Hematopoietic multipotent progenitor cell (in vitro differentiated cells): ENCODE measurements around the gene SHC4. TPM values are rescaled to one million over a fixed set of nuclear protein-coding genes. Genes with fewer than 3 reads are reported as not detected.
"Not testable (repeated sequence)": the region's sequence is repeated elsewhere in the genome, so short reads cannot be mapped to it uniquely, and the experiment has no call there.

ENCODE experiments used
- DNase-seq, 3 donors: peaks; one replicate each; pipeline ENCODE4 v3.0.0-alpha.2; 2011 to 2015; ENCODE audit warnings: low read depth in 2 of 3, low spot score in 2 of 3
- total RNA-seq: library from RNA; depleted of rRNA; stranded (reverse); fragments of >200 nt; gene quantifications from one replicate; pipeline ENCODE4 v1.2.3, GENCODE V29; 2012

The SHC4 gene
- total RNA-seq, 1 donor: 0.81 TPM

DNA sequence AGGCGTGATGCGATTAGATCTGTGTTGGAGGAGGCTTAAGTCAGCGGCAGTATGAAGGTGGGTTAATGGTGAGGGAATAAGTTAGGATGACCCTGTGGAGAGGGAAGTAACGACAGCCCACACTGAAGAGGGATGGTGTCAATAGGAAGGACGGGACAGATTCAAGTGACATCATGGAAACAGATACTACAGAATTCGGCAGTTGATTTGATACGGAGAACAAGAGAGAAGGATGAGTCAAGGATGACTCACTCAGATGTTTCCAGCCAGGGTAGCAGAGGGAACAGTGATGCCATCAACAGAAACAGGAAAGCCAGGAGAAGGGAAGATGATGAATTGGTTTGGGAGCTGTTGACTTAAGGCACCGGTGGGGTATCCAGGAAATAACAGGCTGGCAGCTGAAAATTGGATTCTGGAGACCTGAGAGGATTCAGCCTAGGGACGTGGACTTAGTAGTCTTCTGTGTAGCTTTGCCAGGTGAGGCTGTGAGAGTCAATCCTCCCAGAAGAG, 38.0 kb downstream of the SHC4 start:
- no peak for DNase-seq

DNA sequence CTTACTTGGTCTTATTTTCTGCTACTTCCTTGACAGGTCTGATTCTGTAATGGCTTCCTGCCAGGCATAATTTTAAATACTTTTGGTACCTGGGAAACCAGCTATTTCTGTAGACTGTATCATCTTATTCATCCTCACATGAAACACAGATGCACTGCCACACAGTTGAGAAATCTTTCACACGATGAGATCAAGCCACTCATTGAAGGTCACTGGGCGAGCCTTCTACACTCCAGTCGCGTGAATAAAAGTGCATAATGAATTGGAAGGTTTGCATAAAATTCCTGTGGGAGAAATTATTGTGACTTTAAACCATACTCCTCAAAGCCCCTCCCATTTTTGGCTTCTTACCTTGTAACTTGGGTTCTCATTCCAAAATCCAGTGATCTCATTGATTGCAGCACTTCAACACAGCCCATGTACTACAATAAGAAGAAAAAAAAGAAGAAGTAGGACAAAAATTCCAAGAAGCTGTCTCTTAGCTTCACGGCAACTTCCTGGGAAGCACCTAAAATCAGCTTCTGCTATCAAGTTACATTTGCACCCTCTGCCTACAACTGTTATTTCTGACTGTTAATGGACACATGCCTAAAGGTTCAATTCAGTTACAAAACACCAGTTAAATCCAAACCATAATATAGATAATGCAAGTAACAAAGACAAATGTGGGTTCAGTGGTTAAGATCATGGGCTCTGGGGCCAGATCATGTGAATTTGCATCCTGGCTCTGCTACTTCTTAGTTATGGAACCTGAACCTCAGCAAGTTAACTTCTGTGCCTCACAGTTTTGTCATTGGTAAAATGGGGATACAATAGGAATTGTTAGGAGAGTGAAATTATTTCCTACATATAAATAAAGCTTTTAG, 39.0 kb downstream of the SHC4 start:
- no peak for DNase-seq

- DNase-seq: no peak
These were observed 41.7 kb downstream of the SHC4 start for GRCh38 chr15:48922046-48922445.

GRCh38 chr15:48916721-48917120, 47.0 kb downstream of the SHC4 start:
- DNase-seq: no peak

DNA sequence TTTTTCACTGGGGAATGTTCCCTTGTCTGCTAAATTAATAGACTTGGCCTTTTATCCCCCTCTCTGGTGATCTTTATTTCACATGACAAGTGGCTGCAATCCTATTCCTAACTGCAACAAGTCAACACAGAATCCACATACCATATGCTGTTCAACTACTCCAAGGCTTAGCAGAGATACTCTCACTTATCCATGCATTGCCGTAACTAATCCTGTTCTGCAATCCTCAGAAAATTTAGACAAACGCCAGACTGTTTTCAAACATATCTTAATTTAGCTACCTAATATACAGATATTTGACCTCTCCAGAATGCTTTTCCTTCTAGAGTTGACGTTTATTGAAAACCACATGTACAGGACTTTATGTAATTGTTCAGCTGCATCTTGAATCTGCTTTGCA, 47.9 kb downstream of the SHC4 start:
- DNase-seq: no peak

- DNase-seq: no peak
These were observed 49.0 kb downstream of the SHC4 start for GRCh38 chr15:48914717-48915116.

- DNase-seq: no peak
These were observed 50.6 kb downstream of the SHC4 start for GRCh38 chr15:48913141-48913540.

- not testable (repeated sequence) for DNase-seq
These were observed 53.2 kb downstream of the SHC4 start for GRCh38 chr15:48910554-48910953.

DNA sequence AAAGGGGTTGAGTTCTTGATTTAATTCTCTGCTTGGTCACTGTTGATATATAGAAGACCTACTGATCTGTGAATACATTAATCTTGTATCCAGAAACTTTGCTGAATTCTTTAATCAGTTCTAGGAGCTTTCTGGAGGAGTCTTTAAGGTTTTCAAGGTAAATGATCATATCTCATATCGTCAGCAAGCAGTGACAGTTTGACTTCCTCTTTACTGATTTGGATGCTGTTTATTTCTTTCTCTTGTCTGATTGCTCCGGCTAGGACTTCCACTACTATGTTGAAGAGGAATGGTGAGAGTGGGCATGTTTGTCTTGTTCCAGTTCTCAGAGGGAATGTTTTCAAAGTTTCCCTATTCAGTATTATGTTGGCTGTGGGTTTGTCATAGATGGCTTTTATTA, 54.4 kb downstream of the SHC4 start:
- DNase-seq: not testable (repeated sequence)

GRCh38 chr15:48905847-48906246, 57.9 kb downstream of the SHC4 start:
- DNase-seq: no peak

DNA sequence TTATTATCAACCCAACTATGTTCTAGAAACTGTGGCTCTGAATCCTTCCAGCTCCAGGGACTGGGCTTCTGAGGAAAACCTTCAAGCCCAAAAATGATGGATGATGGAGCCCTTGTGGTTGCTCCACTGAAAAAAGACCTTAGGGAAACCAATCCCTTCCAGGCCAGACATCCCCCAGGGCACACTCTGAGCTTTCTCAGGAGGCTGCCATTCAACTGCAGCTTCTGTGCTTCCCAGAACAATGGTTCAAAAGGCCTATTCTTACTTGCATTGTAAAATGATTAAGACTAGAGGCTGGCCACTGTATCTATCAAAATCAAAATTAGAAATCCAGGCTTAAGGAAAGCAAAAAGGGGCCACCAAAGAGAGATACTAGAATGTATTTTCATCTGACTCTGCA, 58.5 kb downstream of the SHC4 start:
- no peak for DNase-seq

- DNase-seq: no peak
These were observed 59.0 kb downstream of the SHC4 start for GRCh38 chr15:48904758-48905157.

GRCh38 chr15:48899793-48900192, 63.9 kb downstream of the SHC4 start:
- no peak for DNase-seq

- no peak for DNase-seq
These were observed 65.3 kb downstream of the SHC4 start for GRCh38 chr15:48898446-48898845.

DNA sequence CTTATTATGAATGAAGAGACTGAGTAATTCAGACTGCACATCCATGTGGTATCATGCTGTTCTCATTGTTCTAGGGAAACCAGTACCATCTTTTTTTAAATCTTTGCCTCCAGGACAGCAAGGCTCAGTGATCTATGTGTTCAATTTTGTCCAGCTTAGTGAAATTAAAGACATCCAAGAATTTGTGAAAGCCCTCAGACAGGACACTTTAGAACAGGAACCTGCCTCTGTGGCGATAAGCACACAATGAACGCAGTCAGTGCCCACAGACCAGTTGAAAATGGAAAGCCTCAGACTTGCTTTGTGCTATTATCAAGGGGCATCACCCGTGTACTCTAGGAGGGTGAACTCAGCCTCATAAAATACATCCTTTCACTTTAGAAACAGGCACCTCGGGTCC, 65.7 kb downstream of the SHC4 start:
- DNase-seq: peak in 2 of 3 donors; percentile 27 to 70

DNA sequence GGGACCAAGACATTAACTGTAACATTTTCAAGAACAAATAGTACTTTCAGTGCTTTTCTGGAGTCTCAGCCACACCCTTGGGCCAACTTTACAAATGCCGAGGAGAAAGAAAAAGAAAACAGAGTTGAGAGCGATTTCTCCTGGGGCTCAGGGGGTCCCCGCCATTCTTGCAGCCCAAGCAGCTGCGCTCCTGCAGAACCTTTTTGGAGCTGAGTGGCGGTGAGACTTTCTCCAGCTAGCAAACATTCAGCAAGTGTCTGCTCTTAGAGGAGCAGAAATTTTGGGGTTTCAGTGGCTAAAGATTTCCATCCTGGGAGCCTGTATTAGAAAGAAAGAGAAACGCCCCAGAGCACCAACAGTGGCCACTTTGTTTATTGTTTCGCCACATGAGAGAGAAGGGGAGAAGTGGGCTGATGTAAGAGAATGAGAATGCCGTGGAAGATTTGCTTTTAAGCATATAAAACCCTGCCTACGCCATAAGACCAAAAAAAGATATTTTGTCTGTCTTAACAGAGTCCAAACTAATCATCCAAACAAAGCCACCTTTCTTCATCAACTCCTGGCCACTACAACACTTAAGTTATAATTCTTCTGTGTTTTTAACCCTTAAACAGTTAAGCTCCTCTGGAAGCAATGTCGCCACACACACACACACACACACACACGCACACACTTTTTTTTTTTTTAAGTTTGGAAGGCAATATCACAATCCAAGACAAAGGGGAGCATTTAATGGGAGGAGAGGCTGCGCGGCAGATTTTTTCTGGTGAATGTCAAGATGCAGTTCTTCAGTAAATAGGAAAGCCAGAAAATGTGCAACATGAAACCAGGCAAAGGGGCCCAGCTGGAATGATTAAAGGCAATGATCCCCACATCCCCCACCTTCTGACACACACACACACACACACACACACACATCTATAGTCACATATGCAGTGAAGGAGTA, 66.6 kb downstream of the SHC4 start:
- DNase-seq: no peak

DNA sequence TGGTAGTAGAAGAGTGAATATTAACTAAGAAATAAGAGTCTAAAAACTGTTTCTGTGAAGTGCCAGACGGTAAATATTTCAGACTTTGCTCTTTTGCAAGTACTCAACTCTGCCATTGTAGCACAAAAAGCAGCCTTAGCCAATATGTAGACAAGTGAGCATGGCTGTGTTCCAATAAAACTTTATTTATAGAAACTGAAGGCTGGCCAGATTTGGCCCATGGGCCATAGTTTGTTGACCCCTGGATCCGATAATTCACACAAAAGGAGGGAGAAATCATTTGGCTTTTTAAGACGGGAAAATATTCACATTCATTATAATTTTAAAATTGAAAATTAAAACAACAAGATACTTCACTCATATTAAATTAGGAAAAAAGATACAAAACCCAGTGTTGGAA, 70.4 kb downstream of the SHC4 start:
- no peak for DNase-seq

DNA sequence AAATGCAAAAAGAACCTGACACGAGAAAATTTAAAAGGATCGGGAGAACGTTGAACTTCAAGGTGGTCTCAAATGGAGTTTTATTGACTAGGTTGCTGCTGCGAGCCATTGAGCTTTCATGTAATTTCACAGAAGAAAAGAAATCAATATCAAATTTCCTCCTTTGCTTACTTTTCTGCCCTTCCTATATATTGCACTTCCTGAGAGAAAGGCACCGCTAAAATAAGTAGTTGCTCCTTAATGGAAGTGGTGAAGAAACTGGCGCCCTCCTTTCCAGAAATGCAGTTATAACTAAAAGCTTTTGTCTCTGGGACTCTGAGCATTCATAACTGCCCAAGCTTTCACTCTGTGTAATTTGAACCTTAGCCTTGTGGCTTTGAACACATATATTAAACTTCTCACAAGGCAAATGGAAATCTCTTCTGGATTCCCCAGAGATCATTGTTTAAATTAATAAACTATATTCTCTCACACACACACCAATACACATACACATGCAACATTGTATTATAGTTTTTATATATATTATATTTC, 72.4 kb downstream of the SHC4 start:
- no peak for DNase-seq

DNA sequence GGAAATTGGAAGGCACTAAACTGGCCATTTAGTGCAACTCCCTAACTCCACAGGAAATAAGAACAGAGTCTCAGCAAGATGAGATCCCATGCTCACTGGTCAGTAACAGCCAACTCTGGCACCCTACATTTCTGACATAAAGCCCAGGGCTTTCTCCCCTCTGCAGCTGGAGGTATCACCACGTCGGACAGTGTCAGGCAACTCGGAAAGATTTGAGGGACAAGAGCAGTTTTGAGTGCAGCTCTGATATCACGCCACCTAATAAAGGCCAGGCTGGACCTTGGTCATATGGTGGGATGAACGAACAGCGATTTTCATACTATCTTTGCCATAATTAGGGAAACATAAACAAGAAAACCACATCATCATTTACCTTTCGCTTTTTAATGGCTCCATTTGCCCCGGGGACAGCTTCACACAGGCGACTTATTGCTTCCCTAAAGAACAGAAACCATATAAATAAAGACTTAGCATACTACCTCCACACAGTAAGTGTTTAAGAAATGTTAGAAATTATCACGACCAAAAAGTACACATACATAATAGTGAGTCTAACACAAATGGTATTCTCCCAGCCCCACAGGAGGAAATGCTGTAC, 73.2 kb downstream of the SHC4 start:
- DNase-seq: no peak

- DNase-seq: no peak
These were observed 73.8 kb downstream of the SHC4 start for GRCh38 chr15:48889925-48890324.

- DNase-seq: no peak
These were observed 74.9 kb downstream of the SHC4 start for GRCh38 chr15:48888836-48889235.
